K562 (cell line): ENCODE data around the gene H3-3A. TPM values are rescaled to one million over a fixed set of nuclear protein-coding genes. Genes with fewer than 3 reads are reported as not detected.

ENCODE experiments used
- ARID1B ChIP-seq: fragments of 450-650 bp; IDR thresholded peaks from 2 replicates; pipeline ENCODE4 v1.6.1; 2016; ENCODE audit warnings: antibody characterized with exemption, mild to moderate bottlenecking, inconsistent platforms
- BDP1 ChIP-seq: IDR thresholded peaks from 3 replicates; pipeline ENCODE4 v1.6.1; 2011; ENCODE audit not compliant: insufficient read length, insufficient read depth
- BRD4 ChIP-seq: fragments of 200-600 bp; sonication (generic); IDR thresholded peaks from 2 replicates; pipeline ENCODE4 v1.6.1; 2017; ENCODE audit warnings: inconsistent platforms
- ESRRA ChIP-seq: fragments of 450-650 bp; IDR thresholded peaks from 2 replicates; pipeline ENCODE4 v1.6.1; 2014; ENCODE audit warnings: low read depth, mild to moderate bottlenecking, moderate library complexity, borderline replicate concordance
- ETV5 ChIP-seq: sonication (generic); formaldehyde crosslinking; IDR thresholded peaks from 2 replicates; pipeline ENCODE4 v1.4.0; 2020; ENCODE audit warnings: low read depth, mild to moderate bottlenecking, missing genetic modification reagents
- FOXJ3 ChIP-seq: sonication (generic); formaldehyde crosslinking; IDR thresholded peaks from 2 replicates; pipeline ENCODE4 v1.4.0; 2020; ENCODE audit warnings: mild to moderate bottlenecking, missing genetic modification reagents
- GTF2B ChIP-seq: IDR thresholded peaks from 2 replicates; pipeline ENCODE4 v1.6.1; 2011; ENCODE audit not compliant: insufficient read length; ENCODE audit errors: extremely low read depth
- HDAC1 ChIP-seq, 2 experiments: fragments of 450-650 bp; IDR thresholded peaks; 2 replicates each; pipeline ENCODE4 v1.6.1; 2016 to 2017; ENCODE audit warnings: inconsistent platforms in 1 of 2, mild to moderate bottlenecking in 1 of 2, moderate library complexity in 1 of 2
- HDGF ChIP-seq: fragments of 450-650 bp; IDR thresholded peaks from 2 replicates; pipeline ENCODE4 v1.6.1; 2016
- HMG20A ChIP-seq: fragments of 450-650 bp; formaldehyde crosslinking; conservative IDR thresholded peaks from 2 replicates; pipeline ENCODE4 v1.4.0; 2020; ENCODE audit warnings: mild to moderate bottlenecking, mixed read lengths
- HOMEZ ChIP-seq: fragments of 250-450 bp; sonication (Bioruptor Pico); IDR thresholded peaks from 2 replicates; pipeline ENCODE4 v1.4.0; 2020; ENCODE audit warnings: mild to moderate bottlenecking, moderate library complexity
- SMARCA4 ChIP-seq: fragments of 450-650 bp; IDR thresholded peaks from 2 replicates; pipeline ENCODE4 v1.6.1; 2016
- SREBF2 ChIP-seq: sonication (generic); formaldehyde crosslinking; IDR thresholded peaks from 2 replicates; pipeline ENCODE4 v1.4.0; 2020; ENCODE audit warnings: mild to moderate bottlenecking, missing genetic modification reagents
- ZBTB40 ChIP-seq, 2 experiments: fragments of 450-650 bp in 1 of 2; sonication (generic) in 1 of 2; formaldehyde crosslinking in 1 of 2; IDR thresholded peaks; 2 replicates each; pipeline versions ENCODE4 v1.7.1 to v1.9.0; 2016 to 2022; ENCODE audit warnings: inconsistent platforms in 1 of 2, mild to moderate bottlenecking in 1 of 2, missing genetic modification reagents in 1 of 2
- polyA plus RNA-seq, 8 experiments: library from polyadenylated mRNA; depleted of rRNA in 4 of 8; stranded (reverse) in 5 of 8; unstranded in 3 of 8; fragments of >200 nt; fragmentation: Nextera tagmentation in 2 of 8; fragmentation: Illumina TruSeq in 1 of 8; extraction: Ambion mirVana in 2 of 8; extraction: Trizol in 1 of 8; gene quantifications; 2 replicates each; pipeline versions ENCODE4 v1.2.1 to v1.2.3, GENCODE V29; 2011 to 2014; ENCODE audit warnings: inconsistent platforms in 1 of 8, missing spikeins in 1 of 8
- total RNA-seq, 7 experiments: library from RNA; depleted of rRNA in 6 of 7; stranded (reverse); fragments of >200 nt in 6 of 7; fragmentation: Illumina TruSeq in 2 of 7; extraction: Trizol in 2 of 7; gene quantifications; 2 replicates each; pipeline versions ENCODE4 v1.2.1 to v1.2.3, GENCODE V29; 2011 to 2021; ENCODE audit warnings: low replicate concordance in 1 of 7

H3-3A gene
- total and polyA plus RNA-seq, 9 of the 15 experiments (the other 6 are each of a cell fraction or from before 2014, with no cell fraction given) = 426 to 1,083 (median 591) TPM

GRCh38 chr1:226061068-226061840, 1.3 kb upstream of the H3-3A start (continued):
- TF ChIP-seq ZBTB40 (IDR thresholded peaks at IDR 0.05) = peak; percentile 63
- no peak for TF ChIP-seq ZBTB40 (CRISPR knock-in tag; IDR thresholded peaks at IDR 0.05)
- 0 out of 2 replicates have a peak, but pooled peaks have one; percentile 68 for TF ChIP-seq SREBF2
- 0 out of 2 replicates have a peak, but pooled peaks have one; percentile 86 for TF ChIP-seq BRD4
- 0 out of 2 replicates have a peak, but pooled peaks have one; percentile 21 for TF ChIP-seq ARID1B
- 0 out of 2 replicates have a peak, but pooled peaks have one; percentile 27 for TF ChIP-seq HDGF
- no peak for TF ChIP-seq BDP1
- no peak for TF ChIP-seq FOXJ3 (CRISPR knock-in tag)
- TF ChIP-seq HDAC1 (IDR thresholded peaks at IDR 0.05) = 0 out of 4 replicates have a peak, but pooled peaks of 1 of the 2 experiments have one; percentile 43
- no peak for TF ChIP-seq GTF2B
- 0 out of 2 replicates have a peak, but pooled peaks have one; percentile 33 for TF ChIP-seq HMG20A
- TF ChIP-seq ETV5 (CRISPR knock-in tag) = 0 out of 2 replicates have a peak, but pooled peaks have one; percentile 5
- TF ChIP-seq ESRRA = peak; percentile 9; the same call in 1 of the 2 replicates
- TF ChIP-seq HOMEZ (CRISPR knock-in tag) = 0 out of 2 replicates have a peak, but pooled peaks have one; percentile 20
- 0 out of 2 replicates have a peak, but pooled peaks have one; percentile 27 for TF ChIP-seq SMARCA4
